ENCODE data around the gene SLC7A4.

The SLC7A4 gene

DNA sequence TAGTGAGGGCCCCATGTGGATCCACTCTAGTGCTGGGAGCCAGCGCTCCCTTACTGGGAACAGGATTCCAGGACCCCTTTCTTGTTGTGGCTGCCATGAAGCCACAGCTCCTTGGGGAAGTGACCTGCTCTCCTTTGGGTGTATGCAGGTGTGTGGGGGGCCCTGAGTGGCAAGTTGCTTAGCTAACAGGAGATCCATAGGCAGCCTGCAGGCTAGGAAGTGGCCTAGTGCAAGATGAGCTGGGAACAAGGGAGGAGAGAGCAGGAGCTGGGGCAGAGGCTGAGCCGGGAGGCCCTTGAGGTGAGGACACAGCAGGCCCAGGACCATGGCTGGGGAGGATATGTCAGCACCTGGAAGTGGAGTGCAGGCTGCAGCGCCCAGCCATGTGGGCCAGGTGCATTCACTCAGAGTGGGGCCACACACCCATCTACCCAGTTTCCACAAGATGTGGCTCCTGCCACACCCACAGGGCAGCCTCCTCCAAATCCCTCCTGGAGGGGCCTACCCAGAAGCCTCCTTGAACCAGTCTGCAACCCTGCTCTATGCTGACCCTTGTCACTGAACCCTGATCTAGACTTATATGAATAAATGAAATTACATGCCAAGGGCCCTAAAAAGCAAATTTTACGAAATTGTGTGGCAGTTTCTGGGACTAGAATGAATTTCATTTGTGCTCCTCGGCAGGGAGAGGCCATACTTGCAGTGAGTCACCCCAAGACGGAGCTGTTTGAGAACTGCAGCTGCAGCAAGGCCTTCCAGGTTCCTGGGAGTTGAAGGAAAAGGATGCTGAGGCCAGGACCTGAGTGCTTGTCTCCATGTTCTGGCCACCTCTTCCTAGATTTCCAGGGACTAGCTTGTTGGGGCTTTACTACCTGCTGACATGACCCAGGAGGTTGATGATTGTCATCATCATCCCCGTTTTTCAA, 33.7 kb downstream of the SLC7A4 start:
- no peak for DNase-seq

DNA sequence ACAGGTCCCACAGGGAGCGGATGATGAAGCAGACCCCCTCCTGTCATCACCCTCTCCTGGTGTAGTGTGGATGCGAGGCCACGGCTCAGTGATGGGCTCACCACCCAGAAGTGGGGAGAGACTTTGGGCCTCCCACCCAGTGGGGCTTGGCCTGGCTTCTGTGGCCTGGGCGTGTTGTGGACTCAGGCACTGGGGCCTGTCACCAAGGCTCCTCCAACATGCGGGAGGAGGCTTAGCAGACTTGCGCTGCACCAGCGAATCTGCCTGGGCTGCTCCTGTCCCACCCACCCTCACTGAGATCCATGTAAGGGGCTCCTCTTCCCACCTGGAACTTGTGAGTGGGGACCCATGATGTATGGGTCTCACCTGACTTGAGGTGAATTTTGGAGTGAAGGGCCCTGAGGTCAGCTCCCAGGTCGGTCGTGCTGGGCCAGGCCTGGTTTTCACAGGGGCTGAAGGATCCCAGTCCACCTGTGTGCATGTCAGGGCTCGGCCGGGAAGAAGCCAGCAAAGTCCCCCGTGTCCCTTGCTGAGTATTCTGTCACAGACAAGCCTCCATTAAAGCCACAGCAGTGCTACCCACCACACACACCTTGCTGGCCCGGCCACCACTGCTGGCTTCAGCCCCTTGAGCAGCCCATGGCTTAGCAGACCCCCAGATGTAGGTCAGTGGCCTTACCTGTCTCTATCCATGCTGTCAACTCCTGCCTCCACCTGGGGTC, 34.7 kb downstream of the SLC7A4 start:
- DNase-seq, result no peak

DNA sequence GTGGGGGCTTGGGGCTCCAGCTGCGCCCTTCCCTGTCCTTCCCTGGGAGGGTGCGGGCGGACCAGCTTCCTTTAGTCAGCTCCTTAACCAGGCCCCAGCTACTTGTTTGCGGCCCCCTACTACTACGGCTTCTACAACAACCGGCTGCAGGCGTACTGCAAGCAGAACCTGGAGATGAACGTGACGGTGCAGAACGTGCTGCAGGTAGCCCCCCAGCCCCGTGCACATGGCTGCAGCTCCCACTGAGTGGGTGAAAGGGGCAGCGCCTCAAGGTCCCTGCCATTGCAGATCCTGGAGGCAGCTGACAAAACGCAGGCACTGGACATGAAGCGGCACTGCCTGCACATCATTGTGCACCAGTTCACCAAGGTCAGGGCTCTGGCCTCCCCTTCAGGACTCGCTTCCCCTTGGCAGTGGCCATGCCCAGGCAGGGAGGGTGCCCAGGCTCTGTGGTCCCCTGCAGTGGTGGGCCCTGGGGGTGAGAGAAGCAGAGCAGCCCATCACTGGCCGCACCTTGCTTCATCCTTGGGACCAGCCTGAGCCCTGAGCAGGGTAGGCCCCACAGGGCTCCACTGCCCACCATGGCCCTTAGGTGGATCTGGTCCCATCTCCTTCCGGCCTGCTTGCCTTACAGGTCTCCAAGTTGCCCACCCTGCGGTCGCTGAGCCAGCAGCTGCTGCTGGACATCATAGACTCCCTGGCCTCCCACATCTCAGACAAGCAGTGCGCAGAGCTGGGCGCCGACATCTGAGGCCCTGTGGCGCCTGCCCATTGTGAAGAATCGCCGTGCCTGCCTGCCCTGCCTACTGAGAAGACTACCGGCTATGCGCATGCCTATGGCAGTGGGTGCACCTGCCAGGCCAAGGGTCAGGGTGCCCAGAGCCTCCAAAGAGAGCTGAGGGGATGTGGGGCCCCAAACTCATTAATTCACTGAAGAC, 35.5 kb downstream of the SLC7A4 start:
- DNase-seq, result no peak

DNA sequence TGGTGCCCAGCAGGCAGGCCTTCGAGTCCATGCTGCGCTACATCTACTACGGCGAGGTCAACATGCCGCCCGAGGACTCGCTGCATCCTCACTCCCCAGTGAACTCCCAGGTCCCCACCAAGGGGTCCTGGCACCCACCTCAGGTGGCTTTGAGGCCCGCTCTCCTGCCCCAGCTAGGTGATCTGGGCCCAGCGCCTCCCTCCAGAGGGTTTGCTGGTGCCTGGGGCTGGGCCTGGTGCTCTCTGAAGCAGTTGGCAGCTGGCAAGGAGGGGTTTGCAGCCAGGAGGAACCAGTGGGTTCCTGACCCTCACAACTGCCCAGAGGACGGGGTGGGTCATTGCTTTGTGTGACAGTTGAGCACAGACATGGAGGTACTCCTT, 36.3 kb downstream of the SLC7A4 start:
- no peak for DNase-seq

DNA sequence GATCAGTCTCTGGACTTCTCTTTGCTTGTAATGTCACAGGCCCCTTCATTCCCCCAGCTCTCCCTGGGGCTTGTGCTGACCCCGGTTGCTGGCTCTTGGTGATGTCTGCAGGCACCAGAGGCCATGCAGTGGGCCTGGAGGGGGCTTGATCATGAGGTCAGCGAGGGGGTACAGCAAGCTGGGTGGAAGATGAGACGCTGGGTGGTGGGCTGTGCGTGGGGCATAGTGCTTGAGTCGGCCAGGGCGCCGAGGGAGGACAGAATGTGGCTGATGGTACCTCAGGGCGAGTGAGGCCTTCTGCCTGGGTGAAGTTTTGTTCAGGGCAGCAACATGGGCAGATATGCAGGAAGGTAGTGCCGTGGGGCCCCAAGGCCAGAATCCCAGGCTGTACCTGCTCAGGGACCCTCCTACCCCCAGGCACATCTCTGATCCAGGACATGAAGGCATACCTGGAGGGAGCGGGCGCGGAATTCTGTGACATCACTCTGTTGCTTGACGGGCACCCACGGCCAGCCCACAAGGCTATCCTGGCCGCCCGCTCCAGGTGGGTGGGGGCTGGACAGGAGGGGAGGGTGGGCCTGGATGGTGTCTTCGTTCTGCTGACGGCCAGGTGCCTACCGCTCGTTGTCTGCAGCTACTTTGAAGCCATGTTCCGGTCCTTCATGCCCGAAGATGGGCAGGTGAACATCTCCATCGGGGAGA, 36.9 kb downstream of the SLC7A4 start:
- DNase-seq, result no peak

DNA sequence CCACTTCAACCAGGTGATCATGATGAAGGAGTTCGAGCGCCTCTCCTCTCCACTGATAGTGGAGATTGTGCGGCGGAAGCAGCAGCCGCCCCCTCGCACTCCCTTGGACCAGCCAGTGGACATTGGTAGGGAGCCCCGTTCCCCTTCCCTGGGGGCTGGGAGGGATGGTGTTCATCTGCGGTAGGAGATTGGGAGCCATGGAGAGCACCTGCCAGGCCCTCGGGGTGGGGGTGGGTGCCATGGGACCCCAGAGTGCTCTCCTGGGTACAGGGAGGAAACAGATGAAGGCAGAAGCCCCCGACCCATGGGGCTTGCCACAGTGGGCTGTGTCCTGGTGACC, 37.5 kb downstream of the SLC7A4 start:
- DNase-seq, result no peak

DNA sequence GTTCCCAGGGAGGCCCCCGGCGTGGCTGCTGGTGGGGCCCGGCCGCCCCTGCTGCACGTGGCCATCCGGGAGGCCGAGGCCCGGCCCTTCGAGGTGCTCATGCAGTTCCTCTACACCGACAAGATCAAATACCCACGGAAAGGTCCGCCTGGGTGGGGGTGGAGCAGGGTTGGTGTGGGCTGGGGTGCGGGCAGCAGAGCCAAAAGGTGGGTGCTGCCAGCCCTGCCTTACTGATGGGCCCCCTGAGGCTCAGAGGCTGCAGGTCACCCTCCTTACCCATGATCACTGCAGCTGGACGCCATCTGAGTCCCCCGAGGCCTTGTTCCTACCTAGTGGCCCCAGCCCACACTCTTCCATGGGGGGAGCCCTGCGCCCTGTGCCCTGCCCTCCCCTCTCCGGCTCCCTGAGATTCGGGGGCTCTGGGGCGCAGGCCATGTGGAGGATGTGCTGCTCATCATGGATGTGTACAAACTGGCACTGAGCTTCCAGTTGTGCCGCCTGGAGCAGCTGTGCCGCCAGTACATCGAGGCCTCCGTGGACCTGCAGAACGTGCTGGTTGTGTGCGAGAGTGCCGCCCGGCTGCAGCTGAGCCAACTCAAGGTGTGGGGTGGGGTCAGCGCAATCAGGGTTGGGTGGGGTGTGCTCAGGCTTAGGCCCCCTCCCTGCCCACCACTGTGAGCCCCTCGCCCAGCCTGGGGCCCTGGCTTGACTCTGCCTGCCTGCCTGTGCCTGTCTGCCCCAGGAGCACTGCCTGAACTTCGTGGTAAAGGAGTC, 38.0 kb downstream of the SLC7A4 start:
- no peak for DNase-seq

DNA sequence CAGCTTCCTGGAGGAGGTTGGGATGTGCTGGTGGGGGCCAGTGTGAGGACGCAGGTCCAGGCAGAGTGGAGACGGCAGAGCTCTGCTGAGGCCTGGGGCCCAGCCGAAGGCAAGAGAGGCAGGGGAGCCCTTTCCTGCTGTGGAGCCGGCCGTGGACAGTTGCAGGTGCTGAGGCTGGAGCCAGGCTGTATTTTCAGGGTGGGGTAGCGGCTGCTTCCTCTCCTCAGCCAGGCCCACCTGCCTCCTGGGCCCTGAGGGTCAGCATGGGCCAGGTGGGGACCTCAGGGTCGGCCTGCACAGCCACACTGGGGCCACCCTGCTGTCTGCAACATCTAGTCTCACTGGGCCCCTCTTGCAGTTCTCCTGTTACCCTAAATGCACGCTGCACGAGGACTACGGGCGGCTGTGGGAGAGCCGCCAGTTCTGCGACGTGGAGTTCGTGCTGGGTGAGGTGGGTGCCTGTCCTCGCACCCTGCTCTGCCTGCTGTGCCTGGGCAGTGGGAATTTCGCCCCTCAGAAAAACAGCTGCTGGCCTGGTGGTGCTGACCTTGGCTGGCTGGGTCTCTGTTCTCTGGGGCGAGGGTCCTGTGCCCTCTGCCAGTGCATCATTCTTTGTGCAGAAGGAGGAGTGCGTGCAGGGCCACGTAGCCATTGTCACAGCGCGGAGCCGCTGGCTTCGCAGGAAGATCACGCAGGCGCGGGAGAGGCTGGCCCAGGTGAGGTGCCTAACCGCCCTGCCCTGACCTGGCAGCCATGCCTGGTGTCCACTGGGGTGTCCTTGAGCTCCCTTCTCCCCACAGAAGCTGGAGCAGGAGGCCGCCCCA, 38.8 kb downstream of the SLC7A4 start:
- DNase-seq, result no peak

DNA sequence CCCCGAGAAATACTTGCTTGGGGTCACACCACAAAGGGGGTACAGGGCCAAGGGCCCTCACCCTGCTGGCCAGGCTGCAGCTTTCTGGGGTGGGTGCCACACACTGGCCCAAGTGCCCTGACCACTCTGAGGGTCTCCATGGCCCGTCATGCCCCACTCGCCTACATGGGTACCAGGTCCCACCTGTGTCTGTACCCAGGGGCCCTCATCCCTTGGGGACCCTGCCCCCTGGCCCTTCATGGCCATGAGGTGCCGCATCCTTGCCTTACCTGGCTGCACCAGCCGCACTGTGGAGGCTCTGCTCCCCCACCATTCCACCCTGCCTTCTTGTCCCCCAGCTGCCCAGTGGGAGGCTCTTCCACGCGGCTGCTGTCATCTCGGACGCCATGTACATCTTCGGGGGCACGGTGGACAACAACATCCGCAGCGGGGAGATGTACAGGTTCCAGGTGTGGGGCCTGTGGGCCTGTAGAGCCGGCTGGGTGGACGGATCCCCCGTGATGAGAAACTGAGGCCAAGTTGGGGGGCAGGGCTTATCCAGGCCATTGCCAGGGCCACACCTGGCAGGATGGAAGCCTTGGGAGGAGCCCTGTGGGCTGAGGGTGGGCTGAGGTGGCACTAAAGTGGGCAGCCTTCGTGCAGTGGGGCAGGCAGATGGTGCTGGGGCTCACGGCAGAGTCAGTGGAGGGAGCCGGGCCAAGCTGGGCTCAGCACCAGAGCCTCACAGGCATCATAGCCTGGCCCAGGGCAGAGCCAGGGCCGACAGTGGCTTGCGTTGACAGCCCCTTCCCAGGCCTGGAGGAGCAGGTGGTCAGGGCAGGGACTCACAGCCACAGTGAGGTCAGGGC, 39.7 kb downstream of the SLC7A4 start:
- DNase-seq, result no peak

DNA sequence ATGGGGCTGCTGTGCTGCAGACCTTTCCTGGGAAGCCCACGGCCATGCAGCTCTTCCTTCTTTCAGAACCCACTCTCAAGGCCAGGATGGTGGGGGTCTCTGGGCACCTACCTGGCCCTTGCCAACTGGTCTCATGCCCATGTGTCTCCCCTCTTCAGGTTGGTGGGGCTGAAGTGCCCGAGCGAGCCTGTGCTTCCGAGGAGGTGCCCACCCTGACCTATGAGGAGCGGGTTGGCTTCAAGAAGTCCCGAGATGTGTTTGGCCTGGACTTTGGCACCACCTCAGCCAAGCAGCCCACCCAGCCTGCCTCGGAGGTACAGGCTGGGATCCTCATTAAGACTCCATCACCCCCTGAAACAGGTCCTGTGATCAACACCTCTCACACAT, 40.3 kb downstream of the SLC7A4 start:
- DNase-seq, result no peak

DNA sequence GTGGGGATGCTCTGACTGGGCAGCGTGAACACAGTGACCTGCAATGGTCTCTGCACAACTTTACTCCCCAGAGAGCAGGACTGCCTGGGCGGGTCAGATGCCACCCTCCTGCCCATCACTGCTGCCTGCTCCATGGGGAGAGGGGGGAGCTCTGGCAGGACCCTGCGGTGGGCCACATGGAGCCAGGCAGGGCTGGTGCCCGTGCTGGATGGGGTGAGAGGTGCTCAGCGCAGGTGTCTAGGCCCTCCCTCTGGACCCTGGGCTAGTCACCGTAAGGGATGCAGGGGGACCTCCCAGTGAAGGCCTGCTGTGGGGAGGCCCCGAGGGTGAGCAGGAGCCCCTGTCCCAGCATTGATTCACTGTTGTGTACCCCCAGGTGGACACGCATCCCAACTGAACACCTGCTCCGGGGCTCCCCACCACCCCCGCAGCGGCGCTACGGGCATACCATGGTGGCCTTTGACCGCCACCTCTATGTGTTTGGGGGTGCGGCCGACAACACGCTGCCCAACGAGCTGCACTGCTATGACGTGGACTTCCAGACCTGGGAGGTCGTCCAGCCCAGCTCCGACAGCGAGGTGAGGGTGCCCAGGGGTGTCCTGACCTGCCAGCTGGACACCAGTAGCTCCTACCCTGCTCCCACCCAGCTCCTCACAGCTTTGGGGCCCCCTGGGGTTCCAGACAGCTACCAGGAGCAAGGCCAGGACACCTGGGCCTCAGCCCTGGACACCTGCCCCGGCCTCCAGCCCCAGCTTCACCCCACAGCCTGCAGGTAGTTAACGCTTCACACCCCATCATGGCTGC, 40.9 kb downstream of the SLC7A4 start:
- DNase-seq, result no peak

DNA sequence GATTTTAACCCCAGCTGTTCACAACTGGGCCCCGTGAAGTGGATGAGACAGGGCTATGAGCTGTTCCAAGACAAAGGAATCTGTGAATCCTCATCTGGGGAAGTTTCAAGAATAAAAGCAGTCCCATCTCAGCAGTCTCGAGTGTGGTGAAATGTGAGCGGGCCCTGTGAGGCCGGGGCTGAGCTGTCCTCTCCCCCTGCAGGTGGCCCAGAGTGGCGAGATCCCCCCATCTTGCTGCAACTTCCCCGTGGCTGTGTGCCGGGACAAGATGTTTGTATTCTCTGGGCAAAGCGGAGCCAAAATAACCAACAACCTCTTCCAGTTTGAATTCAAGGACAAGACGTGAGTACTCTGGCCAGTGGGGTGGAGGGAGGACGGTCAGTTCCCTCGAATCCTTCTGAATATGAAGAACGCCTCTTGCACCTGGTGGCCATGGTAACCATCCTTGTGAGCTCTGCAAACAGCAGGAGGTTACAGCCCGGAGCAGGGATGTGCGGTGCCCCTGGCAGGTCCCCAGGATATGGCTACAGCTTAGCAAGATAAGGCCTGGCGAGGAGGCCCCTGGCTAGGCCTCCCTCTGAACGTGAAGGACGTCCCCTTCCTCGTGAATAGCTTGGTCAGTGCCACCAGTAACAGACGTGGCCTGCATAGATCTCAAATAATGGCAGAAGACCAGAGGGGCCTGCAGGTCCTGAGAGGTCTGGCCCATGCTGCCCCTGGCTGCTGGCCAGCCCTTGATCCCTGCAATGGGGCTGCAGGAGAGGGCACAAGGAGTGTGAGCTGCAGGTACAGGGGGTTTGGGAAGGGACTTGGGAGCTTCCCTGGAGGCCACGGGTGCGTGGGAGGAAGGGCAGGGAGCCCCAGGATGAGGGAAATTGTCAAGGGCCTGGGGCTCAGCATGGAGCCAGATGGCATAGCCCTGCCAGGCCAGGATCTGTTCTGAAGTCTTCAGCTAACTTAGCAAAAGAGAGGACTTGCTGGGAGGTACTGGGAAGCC, 41.9 kb downstream of the SLC7A4 start:
- no peak for DNase-seq

DNA sequence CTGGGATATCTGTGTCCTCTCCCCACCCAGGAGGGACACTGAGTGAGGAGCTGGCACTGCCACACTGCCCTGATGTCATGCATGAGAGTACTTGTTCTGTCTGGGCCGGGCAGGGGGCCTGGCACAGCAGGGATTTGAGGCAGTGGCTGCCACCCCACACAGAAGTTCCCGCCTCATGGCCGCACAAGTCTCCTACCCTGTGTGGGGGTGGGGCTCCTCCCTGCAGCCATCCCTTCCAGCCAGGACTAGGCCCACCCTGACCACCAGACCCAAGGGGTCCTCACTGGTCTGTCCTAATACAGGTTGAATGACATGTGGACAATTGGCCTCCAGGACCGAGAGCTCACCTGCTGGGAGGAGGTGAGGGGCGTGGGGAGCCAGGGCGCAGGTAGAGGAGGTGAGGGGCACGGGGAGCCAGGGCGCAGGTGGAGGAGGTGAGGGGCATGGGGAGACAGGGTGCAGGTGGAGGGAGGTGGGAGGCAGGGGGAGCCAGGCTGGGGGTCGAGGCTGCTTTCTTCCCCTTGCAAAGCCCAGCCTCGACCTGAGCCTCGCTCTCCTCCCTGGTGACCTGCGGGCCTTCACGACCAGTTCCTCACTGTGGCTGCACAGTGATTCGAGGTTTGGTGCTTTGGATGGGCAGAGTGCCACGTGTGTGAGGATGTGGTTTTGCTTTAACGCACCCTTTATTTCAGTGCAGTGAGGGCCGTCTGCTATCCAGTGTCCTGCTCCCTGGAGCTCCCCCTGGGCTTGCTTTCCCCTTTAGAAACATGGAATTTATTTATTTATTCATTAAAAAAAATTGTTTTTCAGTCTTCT, 42.8 kb downstream of the SLC7A4 start:
- peak; percentile 21 for DNase-seq

DNA sequence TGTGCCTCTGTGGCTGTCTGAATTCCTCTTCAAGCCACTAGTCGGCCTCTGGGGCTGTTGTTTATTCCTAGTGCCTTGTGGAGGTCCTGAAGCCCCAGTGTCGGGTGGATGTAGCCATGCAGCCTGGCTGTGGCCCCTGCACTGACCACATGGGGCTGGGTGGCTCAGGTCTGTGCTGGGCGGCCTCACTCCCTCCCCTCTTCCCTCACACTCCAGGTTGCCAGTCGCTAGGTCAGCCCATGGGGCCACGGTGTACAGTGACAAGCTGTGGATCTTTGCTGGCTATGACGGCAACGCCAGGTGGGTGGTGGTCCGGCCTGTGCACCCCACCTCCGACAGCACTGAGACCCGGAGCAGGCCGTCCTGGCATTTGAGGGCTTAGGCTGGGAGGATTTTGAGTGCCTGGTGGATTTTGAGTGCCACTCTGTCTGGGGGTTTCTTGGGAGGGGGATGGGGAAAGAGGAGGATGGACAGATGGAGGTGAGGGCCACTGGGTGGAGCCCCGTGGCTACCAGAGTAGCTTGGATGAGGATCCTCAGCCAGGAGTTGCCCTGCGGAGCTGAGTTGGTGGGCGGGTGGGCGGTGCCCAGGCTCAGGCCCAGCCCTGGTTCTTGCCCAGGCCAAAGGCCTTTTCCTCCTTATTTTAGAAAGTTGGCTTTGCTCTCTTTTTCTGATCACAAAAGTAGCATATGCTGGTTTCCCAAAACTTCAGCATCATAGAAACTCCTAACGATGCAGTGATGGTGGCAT, 43.6 kb downstream of the SLC7A4 start:
- no peak for DNase-seq

DNA sequence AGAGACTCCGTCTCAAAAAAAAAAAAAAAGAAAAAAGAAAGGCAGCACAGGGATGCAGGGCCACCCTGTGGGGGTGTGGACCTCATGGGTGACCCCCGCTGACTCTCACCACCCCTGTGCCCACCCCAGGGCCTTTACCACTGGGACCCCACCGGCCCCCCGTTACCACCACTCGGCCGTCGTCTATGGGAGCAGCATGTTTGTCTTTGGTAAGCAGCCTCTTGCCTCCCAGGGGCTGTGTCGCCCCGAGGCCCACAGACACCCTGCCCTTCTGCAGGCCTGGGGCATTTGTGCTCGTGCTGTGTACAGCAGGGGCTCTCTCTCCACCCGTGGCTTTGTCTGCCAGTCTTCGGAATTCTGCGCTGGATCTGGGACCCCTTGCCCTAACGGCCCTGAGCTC, 45.0 kb downstream of the SLC7A4 start:
- no peak for DNase-seq

DNA sequence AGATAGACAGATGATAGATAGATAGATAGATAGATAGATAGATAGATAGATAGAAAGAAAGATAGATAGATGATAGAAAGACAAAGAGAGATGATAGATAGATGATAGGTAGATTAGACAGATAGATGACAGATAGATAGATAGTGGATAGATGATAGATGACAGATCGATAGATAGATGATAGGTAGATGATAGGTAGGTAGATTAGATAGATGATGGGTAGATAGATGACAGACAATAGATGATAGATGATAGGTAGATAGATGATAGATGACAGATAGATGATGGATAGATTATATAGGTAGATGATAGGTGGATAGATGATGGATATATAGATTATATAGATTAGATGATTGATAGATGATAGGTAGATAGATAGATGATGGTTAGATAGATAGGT, 46.0 kb downstream of the SLC7A4 start:
- DNase-seq, result no peak

Data from fibroblast of skin of abdomen (primary cell).